ENCODE measurements around the gene CANX. TPM values are rescaled to one million over a fixed set of nuclear protein-coding genes. Genes with fewer than 3 reads are reported as not detected.
A peak's percentile ranks its signal among the peaks of the same experiment; 100 is the strongest.

CANX gene
- total and polyA plus RNA-seq, 9 of the 15 experiments (the other 6 are each of a cell fraction or from before 2014, with no cell fraction given) = 155 to 893 (median 589) TPM

DNA sequence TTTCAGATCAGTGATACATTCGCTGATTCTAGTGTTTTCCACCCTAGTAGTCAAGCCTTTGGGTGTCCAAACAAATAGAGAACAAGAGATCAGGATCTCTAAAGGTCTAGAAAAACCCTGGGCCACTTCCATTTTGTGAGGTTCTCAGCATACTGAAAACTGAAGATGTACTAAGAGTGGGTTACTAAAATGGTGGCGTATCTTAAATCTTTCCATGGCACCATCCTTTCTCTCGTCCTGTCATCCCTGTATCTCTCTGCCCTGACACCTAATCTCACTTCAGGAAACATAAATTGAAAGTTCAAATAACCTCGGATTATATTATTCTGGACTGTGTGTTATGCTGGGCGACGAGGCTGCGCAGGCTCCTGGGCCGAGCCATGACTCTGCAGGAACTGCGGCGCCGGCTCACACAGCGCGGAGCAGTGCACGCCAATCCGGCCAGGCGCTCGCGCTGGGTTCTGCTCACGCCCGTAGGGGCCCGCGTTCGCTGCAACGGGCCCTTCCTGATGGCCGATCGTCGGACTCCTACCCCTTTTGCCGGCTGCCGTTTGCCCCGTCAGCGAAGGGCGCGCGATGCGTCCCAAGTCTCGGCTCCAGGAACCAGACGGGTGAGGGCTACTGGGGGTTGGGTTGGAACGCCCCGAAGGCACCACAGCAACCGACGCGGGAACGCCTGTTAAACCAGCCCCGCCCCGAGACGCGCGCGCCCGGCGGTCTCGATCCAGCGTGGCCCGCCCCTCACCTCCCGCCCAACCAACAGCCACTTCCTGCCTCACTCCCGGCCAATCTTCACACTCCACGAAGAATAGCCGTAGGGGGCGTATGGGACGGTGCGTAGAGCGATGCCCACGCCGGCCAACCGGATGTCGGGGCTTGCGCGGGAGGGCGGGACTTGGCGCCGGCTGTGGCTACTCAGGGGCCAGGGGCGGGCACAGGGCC lies 503 bp upstream of the CANX start:
- peak; percentile 97 to 99 (median 98) for DNase-seq (ENCODE audit: extremely low read depth in 1 of 4, low spot score in 3 of 4)
- Histone ChIP-seq H3K27ac (ENCODE audit: extremely low read depth, low read depth, low read length) (peak overlapping the region; percentile 98), H3K4me3 (peak overlapping the region; percentile 86), H3K9me3 (replicated peaks; ENCODE audit: control insufficient read depth, insufficient read depth, low read depth, low read length) (no peaks in the 10 kb centered on the region), H3K4me2 (ENCODE audit: insufficient read depth, low read length) (peak overlapping the region; percentile 91), H3K27me3 (ENCODE audit: control insufficient read depth in 2 of 2, insufficient read depth in 2 of 2, low read length in 2 of 2) (no peaks in the 10 kb centered on the region), H3K79me2 (ENCODE audit: control insufficient read depth, insufficient read depth, low read length) (peaks cover 60% of the 10 kb centered on the region), H2AFZ (ENCODE audit: low read depth, low read length) (peak overlapping the region; percentile 84), H3K9me1 (ENCODE audit: control insufficient read depth, insufficient read depth, low read length) (no peaks in the 10 kb centered on the region), H3K4me1 (replicated peaks in 1 of 2; ENCODE audit: control insufficient read depth in 2 of 2, insufficient read depth in 2 of 2, low read length in 2 of 2) (peaks cover 16 to 38% of the 10 kb centered on the region in 2 experiments), H4K20me1 (replicated peaks; ENCODE audit: control insufficient read depth, insufficient read depth, low read length) (peaks cover 5% of the 10 kb centered on the region; the same call in 1 of the 2 replicates), H3K9ac (ENCODE audit: insufficient read depth in 1 of 2, low read depth in 2 of 2, low read length in 2 of 2) (peak overlapping the region; percentile 97 to 99), H3K36me3 (ENCODE audit: control insufficient read depth, insufficient read depth, low read length) (peaks cover 23% of the 10 kb centered on the region; the same call in 2 of the 3 replicates)
- ATAC-seq = peak; percentile 93
- in situ Hi-C loops (cut with MboI) (no loop called here), intact Hi-C loops (cut with micrococcal nuclease) (loop anchor here (1.0 to 2.0 kb wide), 2 partner anchors 34 to 75 kb away; partner anchors contain the start of genes HNRNPH1 and MAML1)
- ChIA-PET POLR2A (interaction anchor here (1.0 to 2.5 kb wide), 4 partner anchors 11 to 34 kb away, joined by 5 to 13 read pairs (median 6); partner anchors contain the start of gene MAML1), CTCF (ENCODE audit: low intra/inter-chr PET ratio) (interaction anchor here (0.7 kb wide), 1 partner anchor 145 kb away, joined by 4 read pairs; no protein-coding TSS in a partner anchor)
- under 1% methylated on average over 60 of the region's 72 CpGs for WGBS (ENCODE audit: insufficient coverage, low coverage, missing lambda C conversion rate)
- BruUV-seq (replicated peaks) = TSS peak; percentile 94
- peak; percentile 90 for FAIRE-seq
- TF ChIP-seq ZNF583 (CRISPR knock-in tag; IDR thresholded peaks at IDR 0.05) = no peak
- TF ChIP-seq ZNF133 (CRISPR knock-in tag; IDR thresholded peaks at IDR 0.05) = no peak
- TF ChIP-seq, protein P1, sequence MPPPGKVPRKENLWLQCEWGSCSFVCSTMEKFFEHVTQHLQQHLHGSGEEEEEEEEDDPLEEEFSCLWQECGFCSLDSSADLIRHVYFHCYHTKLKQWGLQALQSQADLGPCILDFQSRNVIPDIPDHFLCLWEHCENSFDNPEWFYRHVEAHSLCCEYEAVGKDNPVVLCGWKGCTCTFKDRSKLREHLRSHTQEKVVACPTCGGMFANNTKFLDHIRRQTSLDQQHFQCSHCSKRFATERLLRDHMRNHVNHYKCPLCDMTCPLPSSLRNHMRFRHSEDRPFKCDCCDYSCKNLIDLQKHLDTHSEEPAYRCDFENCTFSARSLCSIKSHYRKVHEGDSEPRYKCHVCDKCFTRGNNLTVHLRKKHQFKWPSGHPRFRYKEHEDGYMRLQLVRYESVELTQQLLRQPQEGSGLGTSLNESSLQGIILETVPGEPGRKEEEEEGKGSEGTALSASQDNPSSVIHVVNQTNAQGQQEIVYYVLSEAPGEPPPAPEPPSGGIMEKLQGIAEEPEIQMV (tag; conservative IDR thresholded peaks at IDR 0.05; ENCODE audit: low read depth) = no peak
- peak; percentile 93 for TF ChIP-seq ZNF316 (IDR thresholded peaks at IDR 0.05)
- no peak for TF ChIP-seq XRCC3 (IDR thresholded peaks at IDR 0.05)
- no peak; a peak in 1 of 4 replicates for TF ChIP-seq FOXA3 (CRISPR knock-in tag; conservative IDR thresholded peaks at IDR 0.05 in 1 of 2, IDR thresholded peaks at IDR 0.05 in 1 of 2)
- TF ChIP-seq, protein P2, sequence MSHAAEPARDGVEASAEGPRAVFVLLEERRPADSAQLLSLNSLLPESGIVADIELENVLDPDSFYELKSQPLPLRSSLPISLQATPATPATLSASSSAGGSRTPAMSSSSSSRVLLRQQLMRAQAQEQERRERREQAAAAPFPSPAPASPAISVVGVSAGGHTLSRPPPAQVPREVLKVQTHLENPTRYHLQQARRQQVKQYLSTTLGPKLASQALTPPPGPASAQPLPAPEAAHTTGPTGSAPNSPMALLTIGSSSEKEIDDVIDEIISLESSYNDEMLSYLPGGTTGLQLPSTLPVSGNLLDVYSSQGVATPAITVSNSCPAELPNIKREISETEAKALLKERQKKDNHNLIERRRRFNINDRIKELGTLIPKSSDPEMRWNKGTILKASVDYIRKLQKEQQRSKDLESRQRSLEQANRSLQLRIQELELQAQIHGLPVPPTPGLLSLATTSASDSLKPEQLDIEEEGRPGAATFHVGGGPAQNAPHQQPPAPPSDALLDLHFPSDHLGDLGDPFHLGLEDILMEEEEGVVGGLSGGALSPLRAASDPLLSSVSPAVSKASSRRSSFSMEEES (CRISPR knock-in tag; IDR thresholded peaks at IDR 0.05) = no peak
- no peak for TF ChIP-seq ZC3H11A (IDR thresholded peaks at IDR 0.05; ENCODE audit: low read depth, low read length)
- TF ChIP-seq BRD9 (IDR thresholded peaks at IDR 0.05; ENCODE audit: low read depth, partially characterized antibody) = peak; percentile 66
- TF ChIP-seq ZNF592 (IDR thresholded peaks at IDR 0.05) = peak; percentile 84
- no peak for TF ChIP-seq NUFIP1 (IDR thresholded peaks at IDR 0.05; ENCODE audit: partially characterized antibody)
- no peak for TF ChIP-seq NBN (IDR thresholded peaks at IDR 0.05; ENCODE audit: low read depth)
